ENCODE data around the gene FASN. TPM values are rescaled to one million over a fixed set of nuclear protein-coding genes. Genes with fewer than 3 reads are reported as not detected.

Gene FASN
- total RNA-seq, 1 experiment from 2014 or later = 433 TPM

GRCh38 chr17:82043507-82043906 lies 54.5 kb downstream of the FASN start:
- no peak overlapping the region for H2AFZ ChIP-seq (ENCODE audit: low read length)
- H4K5ac ChIP-seq (ENCODE audit: insufficient read length, low read depth, low read length) = no peak overlapping the region
- DNase-seq = peak; percentile 77
- H2BK20ac ChIP-seq (ENCODE audit: low read depth, low read length, poor library complexity, severe bottlenecking) = no peak overlapping the region
- H3K36me3 Mint-ChIP-seq (ENCODE audit: insufficient read depth in 1 of 3, low read depth in 3 of 3) = peaks cover 6 to 18% (median 12%) of the 10 kb centered on the region in 3 experiments; a peak in 6 of 7 replicates
- no peak overlapping the region for H4K91ac ChIP-seq (ENCODE audit: insufficient read length, low read depth, low read length)
- no peak overlapping the region for H3K23ac ChIP-seq (ENCODE audit: insufficient read length, low read depth, low read length)
- H3K18ac ChIP-seq (ENCODE audit: insufficient read length, low read depth, low read length) = no peak overlapping the region
- peaks cover 10% of the 10 kb centered on the region for H3K27me3 Mint-ChIP-seq (ENCODE audit: low read depth)
- no peaks in the 10 kb centered on the region for H3K27me3 ChIP-seq (ENCODE audit: insufficient read depth, low read length)
- H3K4ac ChIP-seq (ENCODE audit: low read depth, low read length) = no peak overlapping the region
- H3K27ac ChIP-seq (ENCODE audit: insufficient read length, low read depth, low read length) = no peak overlapping the region
- no peak overlapping the region for H3T11ph ChIP-seq (ENCODE audit: low read length)
- H2BK120ac ChIP-seq (ENCODE audit: low read depth, low read length, poor library complexity, severe bottlenecking) = no peak overlapping the region
- no peaks in the 10 kb centered on the region; the same call in 1 of the 2 replicates for H3K4me1 ChIP-seq (ENCODE audit: insufficient read depth, low read length)
- no peaks in the 10 kb centered on the region for H3K79me2 ChIP-seq (ENCODE audit: insufficient read depth, low read length)
- H2BK12ac ChIP-seq (ENCODE audit: insufficient read length, low read depth, low read length) = no peak overlapping the region
- H3K27ac Mint-ChIP-seq = no peak overlapping the region
- H2BK15ac ChIP-seq (ENCODE audit: low read depth, low read length) = no peak overlapping the region
- peaks cover 20 to 24% of the 10 kb centered on the region in 2 experiments for H3K4me1 Mint-ChIP-seq
- no peak overlapping the region for H2BK5ac ChIP-seq (ENCODE audit: insufficient read length, low read length)
- no peak overlapping the region for H3K56ac ChIP-seq (ENCODE audit: insufficient read length, low read depth, low read length)
- no CpG with 5 or more reads among the region's 16 CpGs for WGBS (ENCODE audit: extremely low coverage, insufficient read length, low lambda C conversion rate)
- no peak overlapping the region for H3K14ac ChIP-seq (ENCODE audit: insufficient read depth, low read length)
- no peaks in the 10 kb centered on the region for H3K23me2 ChIP-seq (ENCODE audit: insufficient read length, low read depth, low read length, poor library complexity, severe bottlenecking)
- no peak overlapping the region for H2AK5ac ChIP-seq (ENCODE audit: insufficient read length, low read length)
- no peaks in the 10 kb centered on the region for H3K79me1 ChIP-seq (ENCODE audit: insufficient read depth, low read depth, low read length, poor library complexity, severe bottlenecking)
- H4K20me1 ChIP-seq (ENCODE audit: control insufficient read depth, insufficient read depth, insufficient read length) = no peaks in the 10 kb centered on the region
- no peak overlapping the region for H3K9ac ChIP-seq (ENCODE audit: extremely low read depth, insufficient read length, low read length)
- no peak overlapping the region for H3K4me2 ChIP-seq (ENCODE audit: insufficient read depth, insufficient read length, low read length)
- TF ChIP-seq, protein P1, sequence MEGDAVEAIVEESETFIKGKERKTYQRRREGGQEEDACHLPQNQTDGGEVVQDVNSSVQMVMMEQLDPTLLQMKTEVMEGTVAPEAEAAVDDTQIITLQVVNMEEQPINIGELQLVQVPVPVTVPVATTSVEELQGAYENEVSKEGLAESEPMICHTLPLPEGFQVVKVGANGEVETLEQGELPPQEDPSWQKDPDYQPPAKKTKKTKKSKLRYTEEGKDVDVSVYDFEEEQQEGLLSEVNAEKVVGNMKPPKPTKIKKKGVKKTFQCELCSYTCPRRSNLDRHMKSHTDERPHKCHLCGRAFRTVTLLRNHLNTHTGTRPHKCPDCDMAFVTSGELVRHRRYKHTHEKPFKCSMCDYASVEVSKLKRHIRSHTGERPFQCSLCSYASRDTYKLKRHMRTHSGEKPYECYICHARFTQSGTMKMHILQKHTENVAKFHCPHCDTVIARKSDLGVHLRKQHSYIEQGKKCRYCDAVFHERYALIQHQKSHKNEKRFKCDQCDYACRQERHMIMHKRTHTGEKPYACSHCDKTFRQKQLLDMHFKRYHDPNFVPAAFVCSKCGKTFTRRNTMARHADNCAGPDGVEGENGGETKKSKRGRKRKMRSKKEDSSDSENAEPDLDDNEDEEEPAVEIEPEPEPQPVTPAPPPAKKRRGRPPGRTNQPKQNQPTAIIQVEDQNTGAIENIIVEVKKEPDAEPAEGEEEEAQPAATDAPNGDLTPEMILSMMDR (conservative IDR thresholded peaks at IDR 0.05) = no peak
- H4K8ac ChIP-seq (replicated peaks; ENCODE audit: insufficient read length, low read depth, low read length) = no peak overlapping the region
- H3K4me3 Mint-ChIP-seq = no peak overlapping the region
- no peaks in the 10 kb centered on the region; a peak in 2 of 5 replicates for H3K9me3 Mint-ChIP-seq
- H3K9me3 ChIP-seq (ENCODE audit: control insufficient read depth, low read depth, low read length) = no peaks in the 10 kb centered on the region

Data from H9 (cell line).